ENCODE measurements around the gene ACAN.

The ACAN gene

GRCh38 chr15:88880944-88881740 is 77.9 kb downstream of the ACAN start:
- no peak for DNase-seq

GRCh38 chr15:88881775-88882174 is 78.5 kb downstream of the ACAN start:
- no peak for DNase-seq

DNA sequence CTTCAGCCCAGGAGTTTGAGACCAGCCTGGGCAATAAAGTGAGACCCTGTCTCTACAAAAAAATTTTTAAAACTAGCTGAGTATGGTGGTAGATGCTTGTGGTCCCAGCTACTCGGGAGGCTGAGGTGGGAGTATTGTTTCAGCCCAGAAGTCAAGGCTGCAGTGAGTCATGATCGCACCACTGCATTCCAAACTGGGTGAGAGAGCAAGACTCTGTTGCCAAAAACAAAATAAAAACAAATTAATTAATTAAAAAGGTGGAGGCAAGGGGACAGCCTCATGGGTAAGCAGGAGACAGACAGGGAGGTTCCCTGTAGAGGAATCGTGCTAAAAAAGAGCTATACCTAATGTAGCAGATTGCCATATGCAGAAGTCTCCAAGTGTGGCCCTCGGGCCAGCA is 79.5 kb downstream of the ACAN start:
- DNase-seq, result no peak

GRCh38 chr15:88887068-88887580 is 83.9 kb downstream of the ACAN start:
- no peak for DNase-seq

DNA sequence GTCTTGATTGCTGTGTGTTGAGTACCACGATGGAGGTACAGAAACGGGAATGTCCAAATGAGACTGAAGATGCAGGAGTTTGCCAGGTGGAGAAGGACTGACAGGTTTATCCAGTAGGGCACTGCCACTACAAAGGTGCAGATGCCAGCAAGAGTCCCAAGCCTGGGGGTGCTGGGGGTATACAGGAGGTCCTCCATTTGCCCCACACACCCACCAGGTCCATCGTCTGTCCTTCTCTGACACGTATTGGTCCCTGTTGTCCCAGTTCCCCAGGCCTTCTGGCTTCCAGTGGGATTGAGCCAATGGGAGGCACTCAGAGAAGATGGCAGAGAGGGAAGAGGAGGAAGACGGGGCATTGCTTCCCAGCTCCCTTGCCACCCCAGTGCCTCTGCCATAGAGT is 85.5 kb downstream of the ACAN start:
- no peak for DNase-seq

- no peak for DNase-seq
These were observed 87.3 kb downstream of the ACAN start for GRCh38 chr15:88890495-88890894.

DNA sequence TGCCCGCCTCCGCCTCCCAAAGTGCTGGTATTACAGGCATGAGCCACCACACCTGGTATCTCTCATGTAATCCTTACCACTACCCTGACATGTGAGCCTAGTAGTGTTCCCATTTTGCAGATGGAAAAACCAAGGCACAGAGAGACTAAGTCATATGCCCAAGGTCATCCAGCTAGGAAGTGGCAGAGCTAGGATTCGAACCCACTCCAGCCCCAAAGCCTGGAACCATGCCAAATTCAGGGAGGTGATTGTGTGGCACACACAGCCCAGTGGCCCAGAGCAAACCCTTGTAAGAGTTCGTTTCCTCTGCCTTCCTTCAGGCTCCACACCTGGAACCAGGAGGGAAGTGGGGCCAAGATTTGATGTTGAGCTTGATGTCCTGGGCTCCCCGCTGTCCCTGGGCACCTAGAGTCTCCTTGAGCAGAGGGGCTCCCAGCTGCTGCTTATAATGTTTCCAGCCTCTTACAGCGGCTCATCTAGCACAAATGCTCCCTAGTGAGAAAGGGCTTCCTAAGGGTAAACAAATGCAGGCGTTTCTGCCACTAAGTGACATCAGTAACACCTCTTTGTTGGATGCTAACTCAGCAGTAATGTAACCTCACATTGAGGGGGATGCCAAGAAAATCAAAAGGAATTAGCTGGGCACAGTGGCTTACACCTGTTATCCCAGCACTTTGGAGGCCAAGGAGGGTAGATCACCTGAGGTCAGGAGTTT is 88.5 kb downstream of the ACAN start:
- DNase-seq, result no peak

- peak; percentile 67 for DNase-seq
These were observed 91.1 kb downstream of the ACAN start for GRCh38 chr15:88894348-88894818.

DNA sequence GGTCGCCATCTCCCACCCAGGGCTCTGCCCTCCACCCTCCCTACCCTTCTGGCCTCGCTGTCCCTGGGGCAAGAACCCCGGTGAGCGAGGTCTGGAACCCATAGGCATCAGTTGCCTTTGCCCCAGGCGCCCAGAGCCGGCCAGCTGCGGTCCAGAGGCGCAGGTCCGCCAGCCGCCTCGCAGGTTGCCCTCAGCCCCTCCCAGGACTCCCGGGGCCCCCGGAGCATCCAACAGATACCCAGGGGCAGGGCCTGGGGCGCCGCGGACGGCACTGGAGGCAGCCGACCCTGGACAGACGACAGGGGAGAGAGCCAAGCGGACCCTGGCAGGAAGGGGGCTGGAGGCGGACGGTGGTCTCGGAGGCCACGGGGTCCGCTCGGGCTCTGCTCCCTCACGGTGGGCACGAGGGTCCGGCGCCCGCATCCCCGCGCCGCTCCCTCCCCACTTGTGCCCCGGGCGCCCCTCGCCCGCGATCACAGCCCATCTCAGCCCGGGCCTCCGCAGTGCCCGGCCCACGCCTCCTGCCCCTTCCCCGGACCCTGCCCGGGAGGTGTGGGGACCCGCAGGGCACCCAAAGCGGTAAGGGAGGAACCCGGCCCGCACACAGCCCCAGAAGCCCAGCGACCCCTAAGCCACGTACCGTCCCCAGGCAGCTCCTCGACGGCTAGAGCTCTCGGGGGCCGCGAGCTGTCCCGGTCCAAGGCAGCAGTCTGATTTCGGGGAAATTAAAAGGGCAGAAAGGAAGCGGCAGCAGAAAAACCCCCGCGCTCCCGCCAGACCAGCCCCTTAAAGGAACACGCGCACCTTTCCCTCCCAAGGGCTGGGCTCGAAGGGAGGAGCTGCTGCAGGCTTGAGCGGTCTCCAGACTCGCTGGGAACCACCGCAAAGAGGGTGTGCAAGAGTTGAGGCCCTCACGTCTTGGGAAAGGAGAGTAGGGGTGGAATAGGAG is 91.9 kb downstream of the ACAN start, which contains the start of gene HAPLN3:
Gene HAPLN3, minus strand, starts transcription at position 726 of the 949 bp plus-strand sequence. CDS start 8,246 bp downstream, outside the sequence.
- peak; percentile 57 for DNase-seq

GRCh38 chr15:88896333-88897033 is 93.2 kb downstream of the ACAN start:
- DNase-seq, result peak; percentile 53

GRCh38 chr15:88897142-88897455 is 93.9 kb downstream of the ACAN start:
- DNase-seq, result no peak

DNA sequence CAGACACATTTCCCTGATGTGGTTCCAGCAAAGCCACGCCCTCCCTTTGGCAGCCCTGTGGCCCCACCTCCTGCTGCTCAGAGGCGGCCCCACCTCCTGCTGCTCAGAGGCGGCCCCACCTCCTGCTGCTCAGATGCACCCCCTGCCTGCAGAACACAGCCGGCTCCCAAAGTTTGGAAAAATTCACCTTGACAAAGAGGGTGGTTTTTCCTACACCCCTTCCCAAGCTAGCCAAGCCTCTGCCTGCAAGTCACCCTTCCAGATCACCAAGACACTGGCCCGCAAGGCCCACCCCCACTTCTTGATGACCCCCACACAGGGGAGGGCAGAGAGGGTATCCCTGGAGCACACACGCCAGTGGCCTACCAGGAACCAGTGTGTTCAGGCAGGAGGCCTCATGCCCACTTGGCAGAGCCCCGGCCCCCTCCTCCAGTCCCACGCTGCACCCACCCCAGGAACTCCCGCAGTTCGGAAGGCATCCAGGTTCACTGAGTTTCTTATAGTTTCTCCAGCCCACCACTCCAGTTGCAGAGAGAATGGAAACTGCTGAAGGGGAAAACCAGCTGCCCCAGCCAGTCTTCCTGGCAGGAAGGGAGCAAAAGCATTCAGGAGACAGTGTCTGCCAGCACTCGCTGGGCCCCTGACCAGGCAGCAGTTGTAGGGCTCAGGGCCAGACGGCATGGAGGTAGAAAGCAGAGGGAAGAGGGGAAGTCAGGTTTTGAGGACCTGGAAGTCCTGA is 94.4 kb downstream of the ACAN start:
- peak; percentile 93 for DNase-seq

DNA sequence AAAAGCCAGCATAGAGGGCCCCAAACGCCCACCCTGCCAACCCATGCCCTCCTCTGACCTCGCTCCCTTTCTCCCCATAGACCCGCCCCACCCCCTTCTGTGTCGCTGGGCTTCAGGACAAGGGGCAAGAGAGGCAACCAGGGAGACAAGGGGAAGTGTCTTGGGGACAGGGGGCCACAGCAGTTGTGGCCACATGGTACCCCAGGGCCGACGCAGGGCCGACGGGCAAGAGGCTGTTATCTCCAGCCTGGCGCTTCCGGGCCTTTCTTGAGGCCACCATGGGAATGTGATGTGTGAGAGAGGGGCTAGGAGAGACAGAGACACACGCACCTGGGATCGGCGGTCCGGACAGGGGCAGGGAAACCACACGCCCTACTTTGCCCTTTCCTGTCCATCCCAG is 95.5 kb downstream of the ACAN start:
- no peak for DNase-seq

DNA sequence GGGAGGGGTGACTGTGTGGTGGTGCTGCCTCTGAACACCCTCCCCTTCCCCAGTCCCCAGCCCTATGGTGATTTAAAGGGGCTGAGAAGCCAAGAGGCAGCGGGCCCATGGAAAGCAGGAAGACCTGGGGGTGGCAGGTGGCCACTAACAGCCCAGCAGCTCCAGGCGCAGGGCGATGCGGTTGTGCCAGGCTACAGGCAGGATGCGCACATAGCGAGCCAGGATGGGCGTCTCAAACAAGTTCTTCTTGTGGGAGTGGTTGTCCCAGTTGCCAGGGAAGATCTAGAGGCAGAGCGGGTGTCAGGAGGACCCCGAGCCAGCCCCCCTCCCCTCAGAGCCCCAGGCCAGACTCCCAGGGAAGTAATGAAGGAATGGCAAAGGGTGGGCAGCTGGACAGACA is 96.0 kb downstream of the ACAN start:
- no peak for DNase-seq

GRCh38 chr15:88900309-88900981 is 97.2 kb downstream of the ACAN start:
- no peak for DNase-seq

DNA sequence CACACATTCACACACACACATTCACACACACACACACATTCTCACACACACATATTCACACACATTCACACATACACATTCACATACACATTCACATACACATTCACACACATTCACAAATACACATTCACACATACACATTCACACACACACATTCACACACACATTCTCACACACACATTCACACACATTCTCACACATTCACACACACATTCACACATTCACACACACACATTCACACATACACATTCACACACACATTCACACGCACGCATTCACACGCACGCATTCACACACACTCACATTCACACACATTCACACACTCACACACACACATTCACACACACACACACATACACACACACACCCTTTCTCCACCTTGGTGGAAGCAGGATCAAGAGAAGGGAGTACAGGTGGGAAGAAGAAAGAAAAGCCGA is 97.8 kb downstream of the ACAN start:
- DNase-seq, result no peak

- no peak for DNase-seq
These were observed 98.4 kb downstream of the ACAN start for GRCh38 chr15:88901508-88902220.

DNA sequence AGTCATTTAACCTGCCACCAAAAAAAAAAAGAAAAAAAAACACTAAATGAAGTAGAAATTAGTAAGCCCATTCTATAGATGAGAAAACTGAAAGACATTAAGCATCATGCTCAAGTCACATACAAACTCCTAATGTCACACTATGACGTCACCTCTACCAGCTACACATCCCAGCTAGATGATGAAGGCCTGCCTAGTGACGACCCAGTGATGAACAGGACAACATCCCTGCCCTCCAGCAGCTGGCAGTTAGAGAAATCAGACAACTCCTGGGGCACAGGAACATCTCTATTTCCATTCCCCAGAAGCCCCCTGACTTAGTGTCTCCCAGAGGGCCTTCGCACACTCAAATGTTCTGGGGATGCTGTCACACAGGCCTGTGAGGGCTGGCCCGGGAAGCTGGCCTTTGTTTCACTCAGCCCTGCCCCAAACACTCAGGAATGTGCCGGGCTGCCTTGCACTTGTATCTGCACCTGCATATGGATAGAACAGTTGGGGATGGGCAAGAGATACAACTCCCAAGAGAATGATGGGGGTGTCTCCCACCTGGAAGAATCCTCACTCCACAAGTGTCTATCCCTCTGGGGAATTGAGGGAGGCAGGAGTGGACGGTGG is 99.1 kb downstream of the ACAN start:
- no peak for DNase-seq

GRCh38 chr15:88902846-88903245 is 99.6 kb downstream of the ACAN start:
- DNase-seq, result no peak

GRCh38 chr15:88904257-88904623 is 101.0 kb downstream of the ACAN start:
- DNase-seq, result no peak
